Suprapubic skin (tissue), 4 donors: ENCODE measurements around the gene SORCS2. TPM values are rescaled to one million over a fixed set of nuclear protein-coding genes. Genes with fewer than 3 reads are reported as not detected.

Experiments used
- DNase-seq, 2 donors: peaks; one replicate each; pipeline ENCODE4 v3.0.0-alpha.2; 2019; ENCODE audit warnings: low spot score in 2 of 2
- H3K27ac ChIP-seq: fragments of 200-600 bp; sonication (generic); one replicate; pipeline ENCODE4 v1.5.1; 2019
- H3K27me3 ChIP-seq: fragments of 200-600 bp; sonication (generic); one replicate; pipeline ENCODE4 v1.5.1; 2019
- H3K36me3 ChIP-seq: fragments of 200-600 bp; sonication (generic); one replicate; pipeline ENCODE4 v1.5.1; 2019
- H3K4me1 ChIP-seq: fragments of 200-600 bp; sonication (generic); one replicate; pipeline ENCODE4 v1.5.1; 2019
- H3K4me3 ChIP-seq: fragments of 200-600 bp; sonication (generic); one replicate; pipeline ENCODE4 v1.5.1; 2019; ENCODE audit warnings: mild to moderate bottlenecking
- H3K9me3 ChIP-seq: fragments of 200-600 bp; sonication (generic); one replicate; pipeline ENCODE4 v1.5.1; 2019
- CTCF ChIP-seq, 2 donors: fragments of 200-600 bp in 1 of 2; fragments of 450-650 bp in 1 of 2; sonication (generic) in 1 of 2; IDR thresholded peaks; one replicate each; pipeline ENCODE4 v1.5.1; 2016 to 2019; ENCODE audit warnings: antibody characterized with exemption in 2 of 2, mild to moderate bottlenecking in 1 of 2, moderate library complexity in 1 of 2
- EP300 ChIP-seq: sonication (generic); formaldehyde crosslinking; IDR thresholded peaks from one replicate; pipeline ENCODE4 v1.6.1; 2017; ENCODE audit warnings: antibody characterized with exemption
- POLR2A ChIP-seq, 2 donors: fragments of 450-650 bp; IDR thresholded peaks; one replicate each; pipeline ENCODE4 v1.6.1; 2017; ENCODE audit warnings: antibody characterized with exemption in 2 of 2, mild to moderate bottlenecking in 2 of 2, moderate library complexity in 2 of 2
- POLR2AphosphoS5 ChIP-seq, 3 donors: sonication (generic); formaldehyde crosslinking; IDR thresholded peaks; one replicate each; pipeline ENCODE4 v1.6.1; 2017; ENCODE audit warnings: antibody characterized with exemption in 3 of 3
- WGBS: methylation state at CpG from one replicate; pipeline ENCODE4 v1.1.5; 2018; 5-methylcytosine and 5-hydroxymethylcytosine counted together
- total RNA-seq, 4 donors: library from RNA; depleted of rRNA; stranded (reverse); fragments of >200 nt; gene quantifications; one replicate each; pipeline ENCODE4 v1.1.0, GENCODE V29; 2016

The SORCS2 gene
- total RNA-seq, 4 donors from 2014 or later: 0.94 to 4.6 (median 1.3) TPM

DNA sequence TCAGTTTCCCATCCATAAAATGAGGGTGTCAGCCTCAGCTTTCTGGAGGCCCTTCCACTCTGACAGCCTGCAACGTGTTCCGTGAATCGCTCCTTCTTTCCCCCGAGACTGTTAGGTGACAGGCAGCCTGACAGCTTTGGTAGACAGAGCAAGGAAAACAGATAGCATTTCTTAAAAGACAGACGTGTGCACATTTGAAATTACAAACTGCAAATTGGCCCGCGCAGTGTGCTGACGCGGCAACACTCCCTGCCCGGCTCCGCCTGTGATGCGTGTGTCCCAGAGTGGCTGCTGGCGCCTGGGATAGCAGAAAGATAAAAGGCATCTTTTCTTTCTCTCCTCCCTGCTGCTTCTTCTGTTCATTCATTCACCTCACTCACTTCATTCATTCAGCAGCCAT is 502.0 kb downstream of the SORCS2 start:
- 77% methylated on average over 13 of the region's 13 CpGs for WGBS

DNA sequence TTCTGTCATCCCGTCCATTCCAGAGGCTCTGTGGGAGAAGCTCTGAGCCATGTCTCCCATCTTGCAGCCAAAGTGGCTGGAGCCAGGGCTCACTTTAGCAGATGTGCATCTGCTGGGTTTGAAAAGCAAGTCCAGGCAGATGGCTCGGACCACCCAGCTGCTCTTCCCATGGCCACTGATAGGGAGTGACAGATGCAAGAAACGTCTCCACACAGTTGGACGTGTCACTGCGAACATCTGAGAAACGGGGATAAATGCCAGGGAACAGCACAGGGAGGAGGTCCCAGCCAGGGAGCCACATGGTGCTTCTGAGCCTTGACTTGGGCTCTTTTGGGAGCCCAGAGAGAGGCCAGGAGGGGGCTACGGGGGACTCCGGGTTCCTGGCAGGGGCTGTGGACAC is 505.0 kb downstream of the SORCS2 start:
- Histone ChIP-seq H3K36me3 (no peaks in the 10 kb centered on the region), H3K27ac (no peak overlapping the region), H3K4me3 (no peak overlapping the region), H3K4me1 (peaks cover 10% of the 10 kb centered on the region), H3K27me3 (peaks cover 13% of the 10 kb centered on the region), H3K9me3 (no peaks in the 10 kb centered on the region)
- WGBS: 60% methylated on average over 8 of the region's 8 CpGs
- TF ChIP-seq EP300 (no peak), POLR2A (IDR thresholded peaks at IDR 0.05) (no peak), POLR2AphosphoS5 (IDR thresholded peaks at IDR 0.05) (no peak), CTCF (IDR thresholded peaks at IDR 0.05) (no peak)
- DNase-seq: no peak

More for the DNA sequence above, 502.0 kb downstream of the SORCS2 start:
- no peaks in the 10 kb centered on the region for H3K36me3 ChIP-seq
- TF ChIP-seq EP300 (no peak), CTCF (IDR thresholded peaks at IDR 0.05) (no peak), POLR2A (IDR thresholded peaks at IDR 0.05) (no peak), POLR2AphosphoS5 (IDR thresholded peaks at IDR 0.05) (no peak)
- H3K27me3 ChIP-seq: peaks cover 4% of the 10 kb centered on the region
- DNase-seq: no peak
- no peak overlapping the region for H3K4me3 ChIP-seq
- H3K4me1 ChIP-seq: peaks cover 6% of the 10 kb centered on the region
- H3K27ac ChIP-seq: no peak overlapping the region
- H3K9me3 ChIP-seq: no peaks in the 10 kb centered on the region

DNA sequence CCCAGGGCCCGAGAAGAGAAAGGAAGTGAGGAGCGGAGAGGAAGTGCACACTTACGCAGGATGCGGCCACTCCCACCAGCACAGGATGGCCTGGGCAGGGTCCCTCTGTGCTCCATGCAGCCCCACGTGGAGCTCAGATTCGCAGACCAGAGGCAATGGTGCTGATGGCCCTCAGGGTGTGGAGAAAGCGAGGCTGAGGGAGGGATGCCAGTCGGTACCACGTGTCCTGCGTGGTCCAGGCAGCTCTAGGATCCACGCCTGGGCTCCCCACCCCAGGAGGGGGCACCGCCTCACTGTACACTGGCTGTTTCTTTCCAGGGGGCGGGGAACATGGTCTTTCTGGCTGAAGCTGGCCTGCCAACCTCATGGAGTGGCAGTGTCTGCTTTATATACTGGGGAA is 505.5 kb downstream of the SORCS2 start:
- Histone ChIP-seq H3K9me3 (no peaks in the 10 kb centered on the region), H3K27me3 (peaks cover 13% of the 10 kb centered on the region), H3K4me3 (no peak overlapping the region), H3K36me3 (no peaks in the 10 kb centered on the region), H3K27ac (no peak overlapping the region), H3K4me1 (peaks cover 10% of the 10 kb centered on the region)
- DNase-seq: no peak
- TF ChIP-seq EP300 (no peak), POLR2A (IDR thresholded peaks at IDR 0.05) (no peak), CTCF (IDR thresholded peaks at IDR 0.05) (no peak), POLR2AphosphoS5 (IDR thresholded peaks at IDR 0.05) (no peak)
- 79% methylated on average over 10 of the region's 13 CpGs for WGBS

- H3K4me3 ChIP-seq: no peak overlapping the region
- H3K9me3 ChIP-seq: no peaks in the 10 kb centered on the region
- peaks cover 13% of the 10 kb centered on the region for H3K27me3 ChIP-seq
- H3K27ac ChIP-seq: peak overlapping the region; percentile 26
- H3K36me3 ChIP-seq: no peaks in the 10 kb centered on the region
- TF ChIP-seq CTCF (IDR thresholded peaks at IDR 0.05) (no peak), POLR2A (IDR thresholded peaks at IDR 0.05) (no peak), POLR2AphosphoS5 (IDR thresholded peaks at IDR 0.05) (no peak), EP300 (no peak)
- H3K4me1 ChIP-seq: peaks cover 10% of the 10 kb centered on the region
- DNase-seq: no peak
- WGBS: 75% methylated on average over 12 of the region's 12 CpGs
Measured at GRCh38 chr4:7698584-7698983, 506.2 kb downstream of the SORCS2 start.

- Histone ChIP-seq H3K27ac (peak overlapping the region; percentile 26), H3K4me3 (no peak overlapping the region), H3K27me3 (peaks cover 13% of the 10 kb centered on the region), H3K36me3 (no peaks in the 10 kb centered on the region), H3K9me3 (no peaks in the 10 kb centered on the region), H3K4me1 (peaks cover 10% of the 10 kb centered on the region)
- WGBS: 23% methylated on average over 6 of the region's 8 CpGs
- no peak for TF ChIP-seq CTCF (IDR thresholded peaks at IDR 0.05)
- no peak for TF ChIP-seq POLR2AphosphoS5 (IDR thresholded peaks at IDR 0.05)
- no peak for TF ChIP-seq EP300
- no peak for TF ChIP-seq POLR2A (IDR thresholded peaks at IDR 0.05)
- peak in 1 of 2 donors; percentile 51 for DNase-seq
Measured at GRCh38 chr4:7699031-7699430, 506.7 kb downstream of the SORCS2 start.
